Thymus (tissue), 11 donors: ENCODE data around the gene CRY1. TPM values are rescaled to one million over a fixed set of nuclear protein-coding genes. Genes with fewer than 3 reads are reported as not detected.

Source experiments
- DNase-seq, 9 donors: peaks; one replicate each; pipeline ENCODE4 v3.0.0-alpha.2; 2013; ENCODE audit warnings: low spot score in 9 of 9, low read depth in 6 of 9, missing footprints in 1 of 9
- H3K27ac ChIP-seq, 2 donors: one replicate each; pipeline ENCODE4 v1.5.1; 2013; ENCODE audit warnings: control low read depth in 1 of 2, low read depth in 1 of 2, low read length in 1 of 2, mild to moderate bottlenecking in 1 of 2, moderate library complexity in 1 of 2
- H3K27me3 ChIP-seq, 2 donors: one replicate each; pipeline ENCODE4 v1.5.1; 2013; ENCODE audit warnings: low read length in 1 of 2; ENCODE audit not compliant: control insufficient read depth in 2 of 2, insufficient read depth in 1 of 2
- H3K36me3 ChIP-seq, 2 donors: one replicate each; pipeline ENCODE4 v1.5.1; 2013; ENCODE audit warnings: low read length in 1 of 2, mild to moderate bottlenecking in 1 of 2, moderate library complexity in 1 of 2; ENCODE audit not compliant: control insufficient read depth in 2 of 2, insufficient read depth in 2 of 2
- H3K4me1 ChIP-seq, 2 donors: one replicate each; pipeline ENCODE4 v1.5.1; 2013; ENCODE audit warnings: low read length in 2 of 2; ENCODE audit not compliant: control insufficient read depth in 2 of 2, insufficient read depth in 2 of 2
- H3K4me3 ChIP-seq, 2 donors: one replicate each; pipeline ENCODE4 v1.5.1; 2013; ENCODE audit warnings: low read length in 2 of 2, control low read depth in 1 of 2, mild to moderate bottlenecking in 1 of 2
- H3K9me3 ChIP-seq, 2 donors: one replicate each; pipeline ENCODE4 v1.5.1; 2013; ENCODE audit warnings: low read length in 1 of 2, mild to moderate bottlenecking in 1 of 2; ENCODE audit not compliant: control insufficient read depth in 2 of 2, insufficient read depth in 1 of 2
- WGBS: extraction: QIAGEN DNeasy Blood & Tissue Kit; methylation state at CpG from one replicate; pipeline ENCODE4 v1.1.7; 2013; 5-methylcytosine and 5-hydroxymethylcytosine counted together
- polyA plus RNA-seq: library from polyadenylated mRNA; stranded (reverse); fragments of 200-250 nt; gene quantifications from one replicate; pipeline ENCODE4 v1.2.3, GENCODE V29; 2013
- total RNA-seq: library from RNA; stranded (reverse); fragments of 120-200 nt; gene quantifications from one replicate; pipeline ENCODE4 v1.2.4, GENCODE V29; 2013
- donor health status: healthy.

Gene CRY1
- total and polyA plus RNA-seq, 2 donors, result 16.8 to 19.9 TPM

GRCh38 chr12:106942775-106943174 lies 150.6 kb downstream of the CRY1 start:
- no peaks in the 10 kb centered on the region for H3K9me3 ChIP-seq
- H3K27ac ChIP-seq, result no peak overlapping the region
- H3K4me3 ChIP-seq, result no peak overlapping the region
- no peaks in the 10 kb centered on the region for H3K4me1 ChIP-seq
- peaks cover 0 to 2% of the 10 kb centered on the region in 2 donors for H3K27me3 ChIP-seq
- WGBS, result 91% methylated on average over 2 of the region's 2 CpGs
- H3K36me3 ChIP-seq, result no peaks in the 10 kb centered on the region
- DNase-seq, result no peak

- no peaks in the 10 kb centered on the region for H3K36me3 ChIP-seq
- no peaks in the 10 kb centered on the region for H3K9me3 ChIP-seq
- H3K27me3 ChIP-seq, result peaks cover 0 to 2% of the 10 kb centered on the region in 2 donors
- H3K27ac ChIP-seq, result no peak overlapping the region
- 79% methylated on average over 6 of the region's 6 CpGs for WGBS
- H3K4me3 ChIP-seq, result no peak overlapping the region
- DNase-seq, result no peak
- no peaks in the 10 kb centered on the region for H3K4me1 ChIP-seq
Measured at GRCh38 chr12:106941481-106942156, 151.7 kb downstream of the CRY1 start.

Other genes starting within 250 kb of the CRY1 start
- 25.3 TPM for gene TMEM263, start 137.6 kb downstream of the CRY1 start, total RNA-seq
- gene TMEM263, start 137.6 kb downstream of the CRY1 start, polyA plus RNA-seq, result 46.4 TPM
- gene MTERF2, start 106.4 kb downstream of the CRY1 start, total RNA-seq, result 11.1 TPM
- gene MTERF2, start 106.4 kb downstream of the CRY1 start, polyA plus RNA-seq, result 18.8 TPM